Activated naive CD8-positive, alpha-beta T cell treated with anti-CD3 and anti-CD28 coated beads, Interleukin-2, amount 10 ng/mL, durations not matched to agents 7 days and 5 days (primary cell): Measurements from ENCODE around the gene PAXX. TPM values are rescaled to one million over a fixed set of nuclear protein-coding genes. Genes with fewer than 3 reads are reported as not detected.
A peak's percentile ranks its signal among the peaks of the same experiment; 100 is the strongest.

Source experiments
- ATAC-seq: fragments of 150-1000 bp; cut with Tn5 transposase; one replicate; pipeline ENCODE4 v1.10.0; 2021; ENCODE audit warnings: low read depth, moderate library complexity
- POLR2A ChIA-PET: fragments of 350-600 bp; sonication (Branson Sonifier 250); formaldehyde crosslinking; loops from one replicate; lab custom pipeline; 2021; ENCODE audit warnings: antibody characterized with exemption; lab: Charles Lee
- DNase-seq: peaks from one replicate; pipeline ENCODE4 v3.0.0; 2021
- H3K27ac Mint-ChIP-seq: one replicate; pipeline ENCODE4 v1.8.0; 2022; ENCODE audit warnings: mild to moderate bottlenecking, mixed read lengths
- H3K27me3 Mint-ChIP-seq: one replicate; pipeline ENCODE4 v1.8.0; 2022; ENCODE audit warnings: mild to moderate bottlenecking, moderate library complexity, mixed read lengths
- H3K36me3 Mint-ChIP-seq: one replicate; pipeline ENCODE4 v1.8.0; 2021; ENCODE audit warnings: mild to moderate bottlenecking, mixed read lengths
- H3K4me1 Mint-ChIP-seq: one replicate; pipeline ENCODE4 v1.8.0; 2021; ENCODE audit warnings: mixed read lengths
- H3K4me3 Mint-ChIP-seq: one replicate; pipeline ENCODE4 v1.8.0; 2022; ENCODE audit warnings: mild to moderate bottlenecking, moderate library complexity, mixed read lengths
- H3K9me3 Mint-ChIP-seq: one replicate; pipeline ENCODE4 v1.8.0; 2021; ENCODE audit warnings: mixed read lengths
- total RNA-seq, 2 experiments: library from RNA; stranded (reverse); gene quantifications; one replicate each; pipeline ENCODE4 v1.2.3, GENCODE V29; 2021

Gene PAXX
- total RNA-seq, 2 experiments from 2014 or later: 93.4 to 97.2 TPM

- Mint-ChIP-seq H3K9me3 (no peaks in the 10 kb centered on the region), H3K4me1 (peaks cover 20% of the 10 kb centered on the region), H3K4me3 (peak overlapping the region; percentile 55), H3K36me3 (no peaks in the 10 kb centered on the region), H3K27ac (peak overlapping the region; percentile 79), H3K27me3 (no peaks in the 10 kb centered on the region)
- peak; percentile 87 for ATAC-seq
- POLR2A ChIA-PET: interaction anchor here (0.7 to 2.4 kb wide), 17 partner anchors 8 to 246 kb away, joined by 3 to 15 read pairs (median 4); partner anchors contain the start of genes CLIC3, FBXW5 and SAPCD2
- peak; percentile 92 for DNase-seq
Measured at GRCh38 chr9:137034709-137035506, 42.7 kb downstream of the PAXX start.

GRCh38 chr9:137035507-137035834 is 43.2 kb downstream of the PAXX start:
- Mint-ChIP-seq H3K36me3 (no peaks in the 10 kb centered on the region), H3K4me3 (no peak overlapping the region), H3K27ac (peak overlapping the region; percentile 79), H3K27me3 (no peaks in the 10 kb centered on the region), H3K4me1 (peaks cover 18% of the 10 kb centered on the region), H3K9me3 (no peaks in the 10 kb centered on the region)
- POLR2A ChIA-PET: interaction anchor here (0.7 to 2.4 kb wide), 17 partner anchors 9 to 247 kb away, joined by 3 to 15 read pairs (median 4); partner anchors contain the start of genes CLIC3, FBXW5 and SAPCD2
- no peak for ATAC-seq
- no peak for DNase-seq

GRCh38 chr9:137035937-137036336 is 43.7 kb downstream of the PAXX start:
- Mint-ChIP-seq H3K36me3 (no peaks in the 10 kb centered on the region), H3K27ac (no peak overlapping the region)

GRCh38 chr9:137037035-137037434 is 44.8 kb downstream of the PAXX start:
- no peak for DNase-seq
- H3K27ac Mint-ChIP-seq: no peak overlapping the region
- H3K9me3 Mint-ChIP-seq: no peaks in the 10 kb centered on the region
- no peak overlapping the region for H3K4me3 Mint-ChIP-seq
- POLR2A ChIA-PET: interaction anchor here (0.6 to 1.3 kb wide), 3 partner anchors 9 to 89 kb away, joined by 3 to 4 read pairs (median 3); no protein-coding TSS in a partner anchor
- H3K4me1 Mint-ChIP-seq: peaks cover 9% of the 10 kb centered on the region
- H3K27me3 Mint-ChIP-seq: no peaks in the 10 kb centered on the region
- no peaks in the 10 kb centered on the region for H3K36me3 Mint-ChIP-seq
- ATAC-seq: no peak

More at GRCh38 chr9:137035937-137036336, 43.7 kb downstream of the PAXX start:
- Mint-ChIP-seq H3K4me1 (peaks cover 13% of the 10 kb centered on the region), H3K27me3 (no peaks in the 10 kb centered on the region), H3K4me3 (no peak overlapping the region), H3K9me3 (no peaks in the 10 kb centered on the region)
- no peak for ATAC-seq
- no peak for DNase-seq
- POLR2A ChIA-PET: interaction anchor here (0.7 to 2.4 kb wide), 4 partner anchors 34 to 154 kb away, joined by 3 to 15 read pairs (median 6); partner anchors contain the start of gene SAPCD2

GRCh38 chr9:137037483-137037882 is 45.3 kb downstream of the PAXX start:
- POLR2A ChIA-PET: interaction anchor here (1.3 kb wide), 1 partner anchor 21 kb away, joined by 3 read pairs; no protein-coding TSS in a partner anchor
- H3K4me3 Mint-ChIP-seq: no peak overlapping the region

GRCh38 chr9:137038916-137039315 is 46.7 kb downstream of the PAXX start:
- ATAC-seq (no peak), DNase-seq (no peak)
- Mint-ChIP-seq H3K36me3 (no peaks in the 10 kb centered on the region), H3K27me3 (peaks cover 1% of the 10 kb centered on the region), H3K4me1 (peaks cover 5% of the 10 kb centered on the region), H3K9me3 (no peaks in the 10 kb centered on the region), H3K4me3 (no peak overlapping the region), H3K27ac (no peak overlapping the region)
- POLR2A ChIA-PET: interaction anchor here (1.0 kb wide), 1 partner anchor 10 kb away, joined by 3 read pairs; no protein-coding TSS in a partner anchor

More at GRCh38 chr9:137037483-137037882, 45.3 kb downstream of the PAXX start:
- ATAC-seq (no peak), DNase-seq (no peak)
- H3K36me3 Mint-ChIP-seq: no peaks in the 10 kb centered on the region
- H3K4me1 Mint-ChIP-seq: peaks cover 8% of the 10 kb centered on the region
- no peaks in the 10 kb centered on the region for H3K9me3 Mint-ChIP-seq
- H3K27me3 Mint-ChIP-seq: no peaks in the 10 kb centered on the region
- no peak overlapping the region for H3K27ac Mint-ChIP-seq

- Mint-ChIP-seq H3K36me3 (no peaks in the 10 kb centered on the region), H3K4me3 (no peak overlapping the region), H3K27me3 (peaks cover 3% of the 10 kb centered on the region), H3K4me1 (peaks cover 6% of the 10 kb centered on the region), H3K27ac (no peak overlapping the region), H3K9me3 (no peaks in the 10 kb centered on the region)
- POLR2A ChIA-PET: no interaction called here
- no peak for ATAC-seq
- no peak for DNase-seq
Measured at GRCh38 chr9:137039611-137040366, 47.6 kb downstream of the PAXX start.

GRCh38 chr9:137040568-137040967 is 48.3 kb downstream of the PAXX start:
- peaks cover 7% of the 10 kb centered on the region for H3K27me3 Mint-ChIP-seq
- no peaks in the 10 kb centered on the region for H3K9me3 Mint-ChIP-seq
- POLR2A ChIA-PET: no interaction called here
- H3K4me1 Mint-ChIP-seq: peaks cover 8% of the 10 kb centered on the region
- ATAC-seq: no peak
- no peak overlapping the region for H3K4me3 Mint-ChIP-seq
- no peak for DNase-seq
- H3K27ac Mint-ChIP-seq: no peak overlapping the region
- H3K36me3 Mint-ChIP-seq: no peaks in the 10 kb centered on the region

GRCh38 chr9:137041124-137041523 is 48.9 kb downstream of the PAXX start:
- Mint-ChIP-seq H3K36me3 (no peaks in the 10 kb centered on the region), H3K4me1 (peaks cover 8% of the 10 kb centered on the region)

GRCh38 chr9:137042751-137043727 is 50.8 kb downstream of the PAXX start:
- H3K9me3 Mint-ChIP-seq: no peaks in the 10 kb centered on the region
- ATAC-seq (no peak), DNase-seq (no peak)
- no peaks in the 10 kb centered on the region for H3K36me3 Mint-ChIP-seq
- H3K4me3 Mint-ChIP-seq: no peak overlapping the region
- POLR2A ChIA-PET: no interaction called here
- H3K27me3 Mint-ChIP-seq: peaks cover 16% of the 10 kb centered on the region
- no peak overlapping the region for H3K27ac Mint-ChIP-seq
- H3K4me1 Mint-ChIP-seq: peaks cover 8% of the 10 kb centered on the region

More at GRCh38 chr9:137041124-137041523, 48.9 kb downstream of the PAXX start:
- Mint-ChIP-seq H3K27me3 (peaks cover 7% of the 10 kb centered on the region), H3K27ac (no peak overlapping the region), H3K4me3 (no peak overlapping the region), H3K9me3 (no peaks in the 10 kb centered on the region)
- ATAC-seq: no peak
- POLR2A ChIA-PET: no interaction called here
- DNase-seq: no peak
